GM10266 (cell line): Measurements from ENCODE around the gene SIRPA.

Experiments
- DNase-seq: peaks from one replicate; pipeline ENCODE4 v3.0.0; 2012; ENCODE audit errors: extremely low spot score
- CTCF ChIP-seq: IDR thresholded peaks from 2 replicates; pipeline ENCODE4 v1.5.1; 2012; ENCODE audit warnings: mild to moderate bottlenecking, low read depth; ENCODE audit not compliant: control insufficient read depth, insufficient read depth; ENCODE audit errors: missing control alignments

SIRPA gene

GRCh38 chr20:1924910-1925861 is 30.0 kb downstream of the SIRPA start:
- TF ChIP-seq CTCF = no peak
- DNase-seq = no peak

GRCh38 chr20:1926237-1926636 is 31.0 kb downstream of the SIRPA start:
- DNase-seq = no peak
- TF ChIP-seq CTCF = no peak

GRCh38 chr20:1927217-1927616 is 32.0 kb downstream of the SIRPA start:
- TF ChIP-seq CTCF = no peak

GRCh38 chr20:1928154-1928553 is 32.9 kb downstream of the SIRPA start:
- TF ChIP-seq CTCF = no peak
- no peak for DNase-seq

More at GRCh38 chr20:1927217-1927616, 32.0 kb downstream of the SIRPA start:
- DNase-seq = no peak

- no peak for TF ChIP-seq CTCF
- DNase-seq = no peak
Measured at GRCh38 chr20:1928782-1929181, 33.6 kb downstream of the SIRPA start.

- no peak for TF ChIP-seq CTCF
- DNase-seq = no peak
Measured at GRCh38 chr20:1929460-1929859, 34.3 kb downstream of the SIRPA start.

GRCh38 chr20:1930165-1930564 is 35.0 kb downstream of the SIRPA start:
- TF ChIP-seq CTCF = no peak
- DNase-seq = no peak
